H1 (cell line): Measurements from ENCODE around the gene DHRS12. TPM values are rescaled to one million over a fixed set of nuclear protein-coding genes. Genes with fewer than 3 reads are reported as not detected.

ENCODE experiments used
- CBX8 ChIP-seq: fragments of 300-800, 300-1000 bp; sonication (generic); IDR thresholded peaks from 2 replicates; pipeline ENCODE4 v1.7.1; 2016; ENCODE audit warnings: low read depth, low read length, borderline replicate concordance
- CREB1 ChIP-seq: IDR thresholded peaks from 2 replicates; pipeline ENCODE4 v1.6.1; 2012; ENCODE audit warnings: inconsistent platforms
- CTCF ChIP-seq, 3 experiments: IDR thresholded peaks; 1 replicate in 2 of 3; 2 replicates in 1 of 3; pipeline versions ENCODE4 v1.5.1 to v1.6.1; 2011; ENCODE audit warnings: low read length in 3 of 3, mild to moderate bottlenecking in 3 of 3, inconsistent platforms in 2 of 3, low read depth in 1 of 3, moderate library complexity in 1 of 3; ENCODE audit not compliant: insufficient read depth in 1 of 3; ENCODE audit errors: control extremely low read depth in 1 of 3
- HDAC6 ChIP-seq: IDR thresholded peaks from one replicate; pipeline ENCODE4 v1.7.1; 2012; ENCODE audit warnings: low read depth, mild to moderate bottlenecking, inconsistent platforms, low read length, moderate library complexity
- polyA plus RNA-seq, 7 experiments: library from polyadenylated mRNA; depleted of rRNA in 3 of 7; stranded (reverse) in 5 of 7; unstranded in 2 of 7; fragments of >200 nt in 5 of 7; fragments of 200-250 nt in 2 of 7; gene quantifications; 1 replicate in 5 of 7; 2 replicates in 1 of 7; 4 replicates in 1 of 7; pipeline versions ENCODE4 v1.2.1 to v1.2.3, GENCODE V29; 2011 to 2013; ENCODE audit warnings: missing spikeins in 2 of 7, mixed read lengths in 2 of 7
- total RNA-seq: library from RNA; stranded (reverse); fragmentation: NEBNext Ultra II Directional; extraction: Animal tissue kit (Norgen Biotek cat#: 25700); gene quantifications from 2 replicates; pipeline ENCODE4 v1.2.1, GENCODE V29; 2021
- TF ChIP-seq, protein P1 (sequence below): fragments of 300-600 bp; sonication (generic); IDR thresholded peaks from 2 replicates; pipeline ENCODE4 v1.7.1; 2012; ENCODE audit warnings: low read length, moderate library complexity, mild to moderate bottlenecking, inconsistent platforms; ENCODE audit not compliant: insufficient replicate concordance

DHRS12 gene
- total and polyA plus RNA-seq, 2 of the 8 experiments (the other 6 are each of a cell fraction or from before 2014, with no cell fraction given), result 8.7 TPM

GRCh38 chr13:51769455-51770127 lies 34.4 kb downstream of the DHRS12 start (continued):
- TF ChIP-seq, protein P1, sequence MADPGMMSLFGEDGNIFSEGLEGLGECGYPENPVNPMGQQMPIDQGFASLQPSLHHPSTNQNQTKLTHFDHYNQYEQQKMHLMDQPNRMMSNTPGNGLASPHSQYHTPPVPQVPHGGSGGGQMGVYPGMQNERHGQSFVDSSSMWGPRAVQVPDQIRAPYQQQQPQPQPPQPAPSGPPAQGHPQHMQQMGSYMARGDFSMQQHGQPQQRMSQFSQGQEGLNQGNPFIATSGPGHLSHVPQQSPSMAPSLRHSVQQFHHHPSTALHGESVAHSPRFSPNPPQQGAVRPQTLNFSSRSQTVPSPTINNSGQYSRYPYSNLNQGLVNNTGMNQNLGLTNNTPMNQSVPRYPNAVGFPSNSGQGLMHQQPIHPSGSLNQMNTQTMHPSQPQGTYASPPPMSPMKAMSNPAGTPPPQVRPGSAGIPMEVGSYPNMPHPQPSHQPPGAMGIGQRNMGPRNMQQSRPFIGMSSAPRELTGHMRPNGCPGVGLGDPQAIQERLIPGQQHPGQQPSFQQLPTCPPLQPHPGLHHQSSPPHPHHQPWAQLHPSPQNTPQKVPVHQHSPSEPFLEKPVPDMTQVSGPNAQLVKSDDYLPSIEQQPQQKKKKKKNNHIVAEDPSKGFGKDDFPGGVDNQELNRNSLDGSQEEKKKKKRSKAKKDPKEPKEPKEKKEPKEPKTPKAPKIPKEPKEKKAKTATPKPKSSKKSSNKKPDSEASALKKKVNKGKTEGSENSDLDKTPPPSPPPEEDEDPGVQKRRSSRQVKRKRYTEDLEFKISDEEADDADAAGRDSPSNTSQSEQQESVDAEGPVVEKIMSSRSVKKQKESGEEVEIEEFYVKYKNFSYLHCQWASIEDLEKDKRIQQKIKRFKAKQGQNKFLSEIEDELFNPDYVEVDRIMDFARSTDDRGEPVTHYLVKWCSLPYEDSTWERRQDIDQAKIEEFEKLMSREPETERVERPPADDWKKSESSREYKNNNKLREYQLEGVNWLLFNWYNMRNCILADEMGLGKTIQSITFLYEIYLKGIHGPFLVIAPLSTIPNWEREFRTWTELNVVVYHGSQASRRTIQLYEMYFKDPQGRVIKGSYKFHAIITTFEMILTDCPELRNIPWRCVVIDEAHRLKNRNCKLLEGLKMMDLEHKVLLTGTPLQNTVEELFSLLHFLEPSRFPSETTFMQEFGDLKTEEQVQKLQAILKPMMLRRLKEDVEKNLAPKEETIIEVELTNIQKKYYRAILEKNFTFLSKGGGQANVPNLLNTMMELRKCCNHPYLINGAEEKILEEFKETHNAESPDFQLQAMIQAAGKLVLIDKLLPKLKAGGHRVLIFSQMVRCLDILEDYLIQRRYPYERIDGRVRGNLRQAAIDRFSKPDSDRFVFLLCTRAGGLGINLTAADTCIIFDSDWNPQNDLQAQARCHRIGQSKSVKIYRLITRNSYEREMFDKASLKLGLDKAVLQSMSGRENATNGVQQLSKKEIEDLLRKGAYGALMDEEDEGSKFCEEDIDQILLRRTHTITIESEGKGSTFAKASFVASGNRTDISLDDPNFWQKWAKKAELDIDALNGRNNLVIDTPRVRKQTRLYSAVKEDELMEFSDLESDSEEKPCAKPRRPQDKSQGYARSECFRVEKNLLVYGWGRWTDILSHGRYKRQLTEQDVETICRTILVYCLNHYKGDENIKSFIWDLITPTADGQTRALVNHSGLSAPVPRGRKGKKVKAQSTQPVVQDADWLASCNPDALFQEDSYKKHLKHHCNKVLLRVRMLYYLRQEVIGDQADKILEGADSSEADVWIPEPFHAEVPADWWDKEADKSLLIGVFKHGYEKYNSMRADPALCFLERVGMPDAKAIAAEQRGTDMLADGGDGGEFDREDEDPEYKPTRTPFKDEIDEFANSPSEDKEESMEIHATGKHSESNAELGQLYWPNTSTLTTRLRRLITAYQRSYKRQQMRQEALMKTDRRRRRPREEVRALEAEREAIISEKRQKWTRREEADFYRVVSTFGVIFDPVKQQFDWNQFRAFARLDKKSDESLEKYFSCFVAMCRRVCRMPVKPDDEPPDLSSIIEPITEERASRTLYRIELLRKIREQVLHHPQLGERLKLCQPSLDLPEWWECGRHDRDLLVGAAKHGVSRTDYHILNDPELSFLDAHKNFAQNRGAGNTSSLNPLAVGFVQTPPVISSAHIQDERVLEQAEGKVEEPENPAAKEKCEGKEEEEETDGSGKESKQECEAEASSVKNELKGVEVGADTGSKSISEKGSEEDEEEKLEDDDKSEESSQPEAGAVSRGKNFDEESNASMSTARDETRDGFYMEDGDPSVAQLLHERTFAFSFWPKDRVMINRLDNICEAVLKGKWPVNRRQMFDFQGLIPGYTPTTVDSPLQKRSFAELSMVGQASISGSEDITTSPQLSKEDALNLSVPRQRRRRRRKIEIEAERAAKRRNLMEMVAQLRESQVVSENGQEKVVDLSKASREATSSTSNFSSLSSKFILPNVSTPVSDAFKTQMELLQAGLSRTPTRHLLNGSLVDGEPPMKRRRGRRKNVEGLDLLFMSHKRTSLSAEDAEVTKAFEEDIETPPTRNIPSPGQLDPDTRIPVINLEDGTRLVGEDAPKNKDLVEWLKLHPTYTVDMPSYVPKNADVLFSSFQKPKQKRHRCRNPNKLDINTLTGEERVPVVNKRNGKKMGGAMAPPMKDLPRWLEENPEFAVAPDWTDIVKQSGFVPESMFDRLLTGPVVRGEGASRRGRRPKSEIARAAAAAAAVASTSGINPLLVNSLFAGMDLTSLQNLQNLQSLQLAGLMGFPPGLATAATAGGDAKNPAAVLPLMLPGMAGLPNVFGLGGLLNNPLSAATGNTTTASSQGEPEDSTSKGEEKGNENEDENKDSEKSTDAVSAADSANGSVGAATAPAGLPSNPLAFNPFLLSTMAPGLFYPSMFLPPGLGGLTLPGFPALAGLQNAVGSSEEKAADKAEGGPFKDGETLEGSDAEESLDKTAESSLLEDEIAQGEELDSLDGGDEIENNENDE, result no peak
- TF ChIP-seq HDAC6, result no peak
- TF ChIP-seq CBX8, result no peak
- no peak for TF ChIP-seq CREB1
- TF ChIP-seq CTCF (IDR thresholded peaks at IDR 0.05; ENCODE audit: control extremely low read depth in 1 of 3, insufficient read depth in 1 of 3, low read depth in 1 of 3, low read length in 3 of 3), result no peak
- TF ChIP-seq, all 59 proteins: peak for 0
